ENCODE results near the gene ABLIM3. TPM values are rescaled to one million over a fixed set of nuclear protein-coding genes. Genes with fewer than 3 reads are reported as not detected.

Gene ABLIM3
- polyA plus RNA-seq, 1 of the 3 experiments (the other 2 are of a cell fraction), result 5.9 TPM

GRCh38 chr5:149298163-149298562, 156.9 kb downstream of the ABLIM3 start:
- H4K20me1 ChIP-seq (ENCODE audit: insufficient read depth), result no peaks in the 10 kb centered on the region
- no peaks in the 10 kb centered on the region for H3F3A ChIP-seq (replicated peaks; ENCODE audit: insufficient read depth)
- H3K4me3 ChIP-seq (ENCODE audit: low read depth in 2 of 2, low read length in 1 of 2), result no peak overlapping the region
- no peaks in the 10 kb centered on the region for H3K36me3 ChIP-seq (replicated peaks in 1 of 2; ENCODE audit: control insufficient read depth in 1 of 2, insufficient read depth in 2 of 2, low read length in 1 of 2)
- DNase-seq, result no peak
- no peaks in the 10 kb centered on the region for H3K27me3 ChIP-seq (ENCODE audit: insufficient read depth)
- no peak overlapping the region for H3K27ac ChIP-seq (ENCODE audit: low read depth in 2 of 2, low read length in 1 of 2)
- WGBS (ENCODE audit: low lambda C conversion rate), result 56% methylated on average over 1 of the region's 1 CpG
- H3K9me2 ChIP-seq, result no peaks in the 10 kb centered on the region
- TF ChIP-seq ELF1 (IDR thresholded peaks at IDR 0.05), result no peak
- no peak for TF ChIP-seq YY1 (IDR thresholded peaks at IDR 0.05; ENCODE audit: low read depth)
- TF ChIP-seq TCF12 (IDR thresholded peaks at IDR 0.05), result no peak
- no peak for TF ChIP-seq TAF1 (IDR thresholded peaks at IDR 0.05; ENCODE audit: borderline replicate concordance, low read depth, low read length)
- no peak for TF ChIP-seq PBX3 (IDR thresholded peaks at IDR 0.05)
- TF ChIP-seq NRF1 (IDR thresholded peaks at IDR 0.05; ENCODE audit: low read depth, low read length), result no peak
- TF ChIP-seq MAX (IDR thresholded peaks at IDR 0.05; ENCODE audit: low read depth), result no peak
- TF ChIP-seq MXI1 (IDR thresholded peaks at IDR 0.05; ENCODE audit: low read depth, low read length), result no peak
- TF ChIP-seq SIN3A (IDR thresholded peaks at IDR 0.05; ENCODE audit: borderline replicate concordance, low read depth, low read length), result no peak
- no peak for TF ChIP-seq RXRA (IDR thresholded peaks at IDR 0.05; ENCODE audit: borderline replicate concordance, low read depth)
- TF ChIP-seq EP300 (IDR thresholded peaks at IDR 0.05; ENCODE audit: borderline replicate concordance in 1 of 2, low read depth in 1 of 2, low read length in 1 of 2), result no peak
- TF ChIP-seq CTCF (IDR thresholded peaks at IDR 0.05), result no peak
- no peak for TF ChIP-seq FOSL2 (IDR thresholded peaks at IDR 0.05; ENCODE audit: borderline replicate concordance, low read depth)
- TF ChIP-seq NFIC (IDR thresholded peaks at IDR 0.05; ENCODE audit: borderline replicate concordance), result no peak
- TF ChIP-seq CHD2 (IDR thresholded peaks at IDR 0.05; ENCODE audit: low read length, partially characterized antibody), result no peak
- TF ChIP-seq GABPA (IDR thresholded peaks at IDR 0.05; ENCODE audit: low read depth), result no peak
- no peak for TF ChIP-seq EZH2phosphoT487 (IDR thresholded peaks at IDR 0.05; ENCODE audit: borderline replicate concordance, low read depth)
- TF ChIP-seq USF2 (IDR thresholded peaks at IDR 0.05; ENCODE audit: borderline replicate concordance, low read depth, low read length), result no peak
- no peak for TF ChIP-seq USF1 (IDR thresholded peaks at IDR 0.05; ENCODE audit: borderline replicate concordance, low read depth)
- CTCF ChIA-PET, result no interaction called here
- H3K4me1 ChIP-seq (ENCODE audit: control insufficient read depth in 1 of 2, insufficient read depth in 2 of 2, low read depth in 1 of 2, low read length in 1 of 2), result peaks cover 0 to 6% of the 10 kb centered on the region in 2 experiments; a peak in 1 of 4 replicates
- POLR2A ChIA-PET, result no interaction called here
- no peak overlapping the region for H2AFZ ChIP-seq (ENCODE audit: low read depth)
- H3K9ac ChIP-seq, result no peak overlapping the region
- no peak overlapping the region for H3K4me2 ChIP-seq
- no peaks in the 10 kb centered on the region for H3K9me3 ChIP-seq
- no peaks in the 10 kb centered on the region for H3K79me2 ChIP-seq (ENCODE audit: insufficient read depth)
